Globus pallidus (tissue), 1 donor: Measurements from ENCODE around the gene CCDC59.

ENCODE experiments used
- DNase-seq: peaks from one replicate; pipeline ENCODE4 v3.0.0-alpha.2; 2015; ENCODE audit warnings: low spot score

CCDC59 gene

DNA sequence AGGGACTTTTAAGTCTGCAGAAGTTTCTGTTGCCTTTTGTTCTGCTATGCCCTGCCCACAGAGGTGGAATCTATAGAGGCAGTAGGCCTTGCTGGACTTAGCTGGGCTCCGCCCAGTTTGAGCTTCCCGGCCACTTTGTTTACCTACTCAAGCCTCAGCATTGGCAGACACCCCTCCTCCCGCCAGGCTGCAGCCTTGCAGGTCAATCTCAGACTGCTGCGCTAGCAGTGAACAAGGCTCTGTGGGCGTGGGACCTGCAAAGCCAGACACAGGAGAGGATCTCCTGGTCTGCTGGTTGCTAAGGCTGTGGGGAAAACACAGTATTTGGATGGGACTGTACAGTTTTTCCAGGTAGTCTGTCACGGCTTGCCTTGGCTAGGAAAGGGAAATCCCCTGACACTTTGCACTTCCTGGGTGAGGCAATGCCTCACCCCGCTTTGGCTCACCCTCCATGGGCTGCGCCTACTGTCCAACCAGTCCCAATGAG is 43.7 kb downstream of the CCDC59 start:
- DNase-seq: no peak
